ENCODE measurements around the gene POC1A. TPM values are rescaled to one million over a fixed set of nuclear protein-coding genes. Genes with fewer than 3 reads are reported as not detected.

The POC1A gene
- total RNA-seq, 1 donor from 2014 or later = 3.4 TPM

- DNase-seq (ENCODE audit: low spot score) = no peak
Observed at GRCh38 chr3:52067526-52067925, 86.7 kb downstream of the POC1A start.

DNA sequence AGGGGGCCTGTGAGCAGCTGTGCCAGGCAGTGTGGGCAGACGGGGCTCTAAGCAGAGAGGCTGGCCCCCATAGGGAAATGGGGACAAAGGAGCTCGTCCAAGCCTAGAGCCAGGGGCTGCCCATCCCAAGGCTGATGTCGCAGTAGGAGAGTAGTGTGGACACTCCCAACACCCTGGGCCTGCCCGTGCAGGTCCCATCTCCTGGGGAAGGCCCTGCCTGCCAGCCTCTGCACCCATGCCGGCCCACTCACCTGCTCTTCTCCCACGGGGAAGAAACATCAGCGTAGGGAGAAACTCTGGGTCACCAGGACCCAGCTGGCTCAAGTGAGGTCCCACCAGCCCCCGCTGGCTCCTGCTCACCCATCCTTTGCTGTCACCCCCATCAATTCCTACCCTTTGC is 87.2 kb downstream of the POC1A start:
- no peak for DNase-seq (ENCODE audit: low spot score)

DNA sequence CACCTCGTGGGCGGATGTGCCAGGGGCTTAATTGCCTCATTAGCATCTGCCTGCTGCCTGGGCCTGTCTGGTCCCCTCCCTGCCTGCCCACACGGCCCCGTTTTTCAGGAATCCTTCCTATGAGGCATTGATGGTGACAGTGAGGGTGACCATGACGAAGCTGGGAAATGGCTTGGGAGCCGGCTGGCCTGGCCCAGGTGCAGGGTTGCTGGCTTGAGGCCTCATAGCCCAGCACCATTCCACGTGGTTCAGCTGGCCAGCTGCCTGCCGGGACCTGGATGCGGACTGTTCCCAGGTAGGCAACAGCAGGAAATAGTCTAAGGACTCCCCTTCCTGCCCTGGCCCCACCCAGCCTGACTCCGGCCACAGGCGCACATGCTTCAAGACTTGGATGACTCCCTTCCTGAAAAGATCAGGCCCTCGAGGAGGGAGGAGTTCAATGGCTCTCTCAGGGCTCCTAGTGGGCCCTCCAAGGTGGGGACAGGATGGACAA is 88.9 kb downstream of the POC1A start:
- peak; percentile 51 for DNase-seq (ENCODE audit: low spot score)

DNA sequence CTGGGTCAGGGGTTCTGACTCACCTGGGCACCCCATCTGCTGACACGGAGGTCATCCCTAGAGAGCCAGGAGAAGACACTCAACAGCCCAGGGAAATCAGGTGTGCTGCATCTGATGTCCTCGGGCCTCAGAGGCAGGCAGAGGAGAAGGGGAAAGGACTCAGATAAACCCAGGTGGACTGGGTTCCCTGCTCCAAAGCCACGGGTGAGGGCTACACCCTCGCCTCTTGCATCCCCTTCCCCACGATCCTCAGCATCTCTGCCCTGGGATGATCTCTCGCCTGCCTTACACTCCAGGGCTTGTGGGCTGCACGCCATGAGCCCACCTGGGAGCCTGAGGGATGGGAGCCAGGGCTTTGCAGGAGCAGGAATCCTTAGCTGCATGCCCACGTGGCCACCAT is 89.7 kb downstream of the POC1A start:
- no peak for DNase-seq (ENCODE audit: low spot score)

GRCh38 chr3:52063026-52063723 is 91.0 kb downstream of the POC1A start:
- no peak for DNase-seq (ENCODE audit: low spot score)

DNA sequence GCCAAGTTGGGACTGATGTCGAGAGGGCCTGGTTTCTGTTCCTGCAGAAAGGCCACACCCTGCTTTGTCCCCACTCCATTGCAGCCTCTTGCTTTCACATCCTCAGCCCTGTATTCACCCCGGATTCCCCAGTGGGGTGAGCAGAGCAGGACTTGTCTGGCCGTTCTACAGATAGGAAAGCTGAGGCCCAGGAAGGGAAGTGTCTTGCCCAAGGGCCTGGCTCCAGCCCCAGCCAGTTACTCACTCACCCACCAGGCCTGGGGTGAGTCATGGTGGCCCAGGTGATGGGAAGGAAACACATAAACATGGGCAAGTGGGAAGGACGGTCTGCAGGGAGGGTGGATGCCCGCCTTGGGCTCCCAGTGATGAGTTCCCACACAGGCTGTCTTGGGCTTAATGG is 91.7 kb downstream of the POC1A start:
- DNase-seq (ENCODE audit: low spot score) = no peak

DNA sequence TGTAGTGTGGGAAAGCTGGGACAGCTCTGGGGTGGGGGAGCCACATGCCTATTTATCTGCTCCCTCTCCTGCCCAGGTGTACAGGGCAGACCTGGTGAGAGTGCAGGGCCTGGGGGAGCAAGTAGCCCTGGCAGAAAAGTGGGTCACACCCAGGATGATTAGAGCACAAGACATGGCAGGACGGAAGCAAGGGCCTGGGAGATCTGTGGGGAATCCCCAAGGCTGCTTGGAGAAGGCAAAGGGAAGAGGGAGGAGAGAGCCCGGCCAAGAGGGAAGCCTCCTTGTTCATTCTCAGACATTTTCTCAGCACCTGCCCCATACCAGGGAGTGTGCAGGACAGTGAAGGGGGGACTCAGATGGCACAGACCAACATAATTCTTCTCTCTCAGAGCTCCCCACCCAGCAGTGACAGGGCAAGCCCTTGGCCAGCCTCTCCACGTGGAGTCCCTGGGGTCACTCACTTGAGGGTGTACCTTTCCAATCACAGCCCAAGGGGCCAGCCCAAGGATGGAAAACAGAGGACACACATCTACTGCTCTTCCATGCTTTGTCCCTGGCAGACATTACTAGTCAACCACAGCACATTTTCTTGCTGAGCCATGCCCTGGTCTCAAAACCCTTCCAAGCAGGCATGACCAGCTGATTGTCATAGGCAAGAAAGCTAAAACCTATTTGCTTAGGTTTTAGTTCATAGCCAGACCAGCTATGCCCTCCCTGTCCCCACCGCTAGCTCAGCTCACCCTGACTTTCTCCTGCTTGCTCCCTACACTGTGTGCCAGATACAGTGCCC is 92.9 kb downstream of the POC1A start:
- DNase-seq (ENCODE audit: low spot score) = no peak

GRCh38 chr3:52059781-52060180 is 94.4 kb downstream of the POC1A start:
- DNase-seq (ENCODE audit: low spot score) = no peak

DNA sequence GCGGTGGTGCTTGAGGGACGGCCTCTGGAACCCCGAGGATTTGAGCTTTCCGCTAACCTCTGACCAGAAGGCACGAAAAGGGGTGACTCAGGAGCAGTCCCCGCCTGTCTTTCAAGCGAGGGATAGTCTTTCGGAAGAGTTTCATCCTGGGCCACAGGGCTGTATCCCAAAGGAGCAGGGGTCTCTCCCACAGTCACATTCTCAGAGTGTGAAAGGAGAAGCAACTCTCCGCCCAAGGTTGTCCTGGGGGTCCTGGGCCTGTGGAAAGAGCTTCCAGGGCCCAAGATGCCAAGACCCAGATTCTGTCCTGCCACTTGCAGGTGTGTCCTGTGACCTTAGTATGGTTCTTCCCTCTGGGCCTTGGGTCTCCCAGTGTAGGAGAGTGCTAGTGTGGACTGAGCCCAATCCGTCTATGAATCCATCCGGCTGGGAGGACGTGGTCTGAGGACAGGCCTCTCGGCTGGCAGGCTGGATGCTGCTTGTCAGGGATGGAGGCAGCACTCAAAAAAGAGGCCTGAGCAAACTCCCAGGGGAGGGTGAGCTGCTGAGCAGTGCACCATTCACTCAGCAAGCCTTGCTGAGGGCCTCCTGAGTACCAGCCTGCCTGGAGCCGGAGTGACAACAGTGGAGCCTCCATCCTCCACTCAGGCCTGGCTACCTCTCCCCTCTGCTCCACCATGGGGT is 96.3 kb downstream of the POC1A start:
- no peak for DNase-seq (ENCODE audit: low spot score)

DNA sequence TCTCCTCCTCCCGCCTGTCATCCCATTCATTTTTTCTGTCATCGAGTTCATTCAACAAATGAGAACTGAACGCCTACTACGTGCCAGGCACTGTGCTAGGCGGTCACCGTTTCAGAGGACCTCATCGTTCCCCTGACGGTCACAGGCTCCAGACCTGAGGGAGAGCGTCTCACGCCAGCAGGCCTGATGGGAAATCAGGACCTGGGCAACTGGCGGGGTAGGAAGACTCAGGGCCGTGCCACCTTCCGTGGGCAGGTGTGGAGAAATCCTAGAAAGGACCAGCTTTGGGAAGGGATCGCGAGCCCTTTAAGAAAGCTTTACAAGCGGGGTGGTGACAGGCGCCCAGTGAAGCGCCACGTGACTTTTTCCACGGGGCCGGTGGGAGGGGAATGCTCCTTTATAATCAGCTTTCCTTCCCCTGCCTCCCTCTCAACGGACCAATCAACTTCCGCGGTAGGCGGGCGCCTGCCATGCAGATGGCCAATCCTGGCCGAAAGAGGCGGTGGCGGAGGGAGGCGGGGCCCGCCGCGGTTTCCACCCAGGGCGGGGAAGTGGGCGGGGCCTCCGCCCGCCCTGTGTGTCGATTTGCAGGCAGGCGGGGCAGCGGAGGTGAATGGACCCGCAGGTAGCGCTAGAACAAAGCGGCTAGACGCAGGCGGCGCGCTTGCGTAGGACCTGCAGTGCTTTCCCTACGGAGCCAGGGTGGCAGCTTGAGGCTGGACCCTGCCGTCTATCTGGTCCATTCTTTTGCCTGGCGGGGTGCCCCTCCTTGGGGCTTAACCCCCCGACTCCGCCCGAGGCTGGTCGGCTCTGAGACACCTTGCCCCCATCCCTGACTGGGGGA is 97.0 kb downstream of the POC1A start:
- DNase-seq (ENCODE audit: low spot score) = peak; percentile 100

- DNase-seq (ENCODE audit: low spot score) = peak; percentile 68
Observed at GRCh38 chr3:52056521-52056967, 97.7 kb downstream of the POC1A start, which contains the start of gene DUSP7. Gene DUSP7, minus strand, starts transcription at chr3:52056571. Its CDS starts 205 bp downstream, at chr3:52056366.

DNA sequence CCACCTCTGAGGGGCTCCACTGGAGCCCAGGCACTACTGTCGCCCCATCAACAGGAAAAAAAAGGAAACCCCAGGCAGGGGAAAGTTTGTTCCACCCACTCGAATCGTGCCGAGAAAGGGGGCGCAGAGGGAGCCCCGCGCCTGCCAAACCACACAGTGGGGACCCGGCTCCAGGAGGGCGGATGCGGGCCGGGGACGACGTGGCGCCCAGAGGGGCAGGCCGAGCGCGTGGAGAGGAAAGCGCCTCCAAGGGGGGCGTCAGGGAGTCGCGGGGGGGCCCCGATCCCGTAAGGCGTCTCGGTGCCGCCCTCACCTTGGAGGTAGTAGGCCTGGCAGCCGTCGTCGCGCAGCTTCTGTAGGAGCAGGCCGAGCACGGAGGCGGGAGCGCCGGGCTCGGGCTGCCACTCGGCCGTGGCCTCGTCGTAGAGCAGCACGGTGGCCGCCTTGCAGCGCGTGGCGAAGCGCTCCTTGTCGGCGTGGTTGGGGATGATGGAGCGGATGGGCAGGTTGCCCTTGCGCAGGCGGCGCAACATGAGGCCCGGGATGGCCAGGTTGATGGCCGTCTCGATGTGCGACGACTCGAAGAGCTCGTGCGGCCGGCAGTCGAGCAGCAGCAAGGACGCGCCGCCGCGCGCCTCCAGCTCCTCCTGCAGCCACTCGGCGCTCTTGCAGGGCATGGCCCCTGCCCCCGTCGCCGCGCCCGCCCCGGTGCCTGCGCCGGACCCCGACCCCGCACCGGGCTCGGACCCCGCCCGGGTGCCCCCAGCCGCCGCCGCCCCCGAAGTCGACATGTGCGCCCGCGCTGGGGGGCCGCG is 98.5 kb downstream of the POC1A start:
- peak; percentile 27 for DNase-seq (ENCODE audit: low spot score)

DNA sequence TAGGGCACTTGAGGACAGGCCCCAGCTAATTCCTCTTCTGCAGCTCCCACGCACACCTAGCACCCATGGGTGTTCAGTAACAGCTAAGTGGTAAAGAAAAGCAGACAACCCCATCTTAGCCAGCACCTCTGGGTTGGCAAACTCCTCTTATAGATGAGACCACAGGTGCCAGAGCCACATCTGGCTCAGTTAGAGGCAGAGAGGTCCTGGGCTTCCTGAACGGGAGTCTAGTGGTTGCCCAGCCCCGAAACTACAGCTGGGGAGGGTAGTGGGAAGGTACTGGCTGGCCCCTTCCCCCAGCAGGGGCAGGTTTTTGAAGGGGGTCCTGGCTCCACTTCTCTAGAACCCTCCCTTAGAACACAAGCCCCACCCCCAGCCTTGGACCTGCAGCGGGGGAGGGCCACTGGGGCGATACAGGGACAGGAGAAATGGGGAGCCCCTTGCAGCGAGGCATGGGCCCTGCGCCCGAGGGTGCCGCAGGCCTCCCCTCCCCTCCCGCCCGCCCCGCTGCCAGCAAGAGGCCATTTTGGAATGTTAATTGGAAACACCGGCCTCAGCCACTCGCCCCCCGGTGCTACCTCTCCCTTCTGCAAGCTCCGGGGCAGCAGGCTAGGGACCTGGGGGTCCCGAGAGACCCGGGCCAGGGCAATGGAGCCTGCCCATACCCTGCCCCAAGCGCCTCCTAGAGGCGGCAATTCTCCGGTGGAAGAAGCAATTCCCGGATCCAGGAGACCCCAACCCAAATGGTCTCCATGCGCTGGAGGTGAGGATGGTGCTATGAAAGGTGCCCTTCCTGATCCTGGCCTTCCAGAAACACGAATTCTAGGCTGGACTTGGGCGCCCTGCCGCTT is 99.3 kb downstream of the POC1A start:
- no peak for DNase-seq (ENCODE audit: low spot score)

- no peak for DNase-seq (ENCODE audit: low spot score)
Observed at GRCh38 chr3:52053307-52054304, 100.6 kb downstream of the POC1A start.

- DNase-seq (ENCODE audit: low spot score) = peak; percentile 88
Observed at GRCh38 chr3:52052831-52053306, 101.4 kb downstream of the POC1A start.

- DNase-seq (ENCODE audit: low spot score) = no peak
Observed at GRCh38 chr3:52051444-52051843, 102.8 kb downstream of the POC1A start.

- no peak for DNase-seq (ENCODE audit: low spot score)
Observed at GRCh38 chr3:52050571-52050970, 103.7 kb downstream of the POC1A start.

DNA sequence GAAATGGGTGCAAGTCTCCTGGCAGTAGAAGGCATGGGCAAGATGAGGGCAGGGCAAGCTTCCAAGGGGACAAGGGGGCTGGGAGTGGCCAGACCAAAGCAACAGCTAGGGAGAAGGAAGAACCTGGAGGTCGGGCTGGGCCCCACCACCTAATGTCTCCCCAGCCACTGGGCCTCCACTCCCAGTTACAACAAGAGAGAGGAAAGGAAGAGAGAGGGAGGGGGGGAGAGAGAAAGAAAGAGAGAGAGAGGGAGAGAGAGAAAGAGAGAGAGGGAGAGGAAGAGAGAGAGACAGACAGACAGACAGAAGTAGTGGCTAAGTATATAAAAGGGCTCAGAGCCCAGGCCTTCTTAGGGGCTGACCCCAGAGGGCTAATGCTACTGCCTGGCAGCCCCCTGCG is 104.7 kb downstream of the POC1A start:
- DNase-seq (ENCODE audit: low spot score) = no peak

Data from mucosa of gallbladder (tissue), 1 donor.